Activated CD8-positive, alpha-beta memory T cell treated with anti-CD3 and anti-CD28 coated beads, Interleukin-2, amount 10 ng/mL, durations not matched to agents 7 days and 5 days (primary cell): ENCODE results near the gene LPIN2. TPM values are rescaled to one million over a fixed set of nuclear protein-coding genes. Genes with fewer than 3 reads are reported as not detected.
A peak's percentile ranks its signal among the peaks of the same experiment; 100 is the strongest.

Experiments used
- ATAC-seq: fragments of 150-1000 bp; cut with Tn5 transposase; one replicate; pipeline ENCODE4 v1.10.0; 2021; ENCODE audit warnings: moderate library complexity
- CTCF ChIA-PET: fragments of 350-600 bp; sonication (Branson Sonifier 250); formaldehyde crosslinking; loops from one replicate; lab custom pipeline; 2021; ENCODE audit warnings: antibody characterized with exemption; lab: Charles Lee
- DNase-seq: peaks from one replicate; pipeline ENCODE4 v3.0.0-alpha.2; 2020
- H3K27ac Mint-ChIP-seq: one replicate; pipeline ENCODE4 v1.8.0; 2021; ENCODE audit warnings: mild to moderate bottlenecking, mixed read lengths
- H3K27me3 Mint-ChIP-seq: one replicate; pipeline ENCODE4 v1.8.0; 2021; ENCODE audit warnings: mixed read lengths
- H3K36me3 Mint-ChIP-seq: one replicate; pipeline ENCODE4 v1.8.0; 2021; ENCODE audit warnings: mild to moderate bottlenecking, mixed read lengths
- H3K4me1 Mint-ChIP-seq: one replicate; pipeline ENCODE4 v1.8.0; 2021; ENCODE audit warnings: mixed read lengths
- H3K4me3 Mint-ChIP-seq: one replicate; pipeline ENCODE4 v1.8.0; 2021; ENCODE audit warnings: mild to moderate bottlenecking, moderate library complexity, mixed read lengths
- H3K9me3 Mint-ChIP-seq: one replicate; pipeline ENCODE4 v1.8.0; 2022; ENCODE audit warnings: low read depth, mixed read lengths
- total RNA-seq, 2 experiments: library from RNA; stranded (reverse); gene quantifications; one replicate each; pipeline ENCODE4 v1.2.3, GENCODE V29; 2021

The LPIN2 gene
- total RNA-seq, 2 experiments from 2014 or later: 77.6 to 78.4 TPM

DNA sequence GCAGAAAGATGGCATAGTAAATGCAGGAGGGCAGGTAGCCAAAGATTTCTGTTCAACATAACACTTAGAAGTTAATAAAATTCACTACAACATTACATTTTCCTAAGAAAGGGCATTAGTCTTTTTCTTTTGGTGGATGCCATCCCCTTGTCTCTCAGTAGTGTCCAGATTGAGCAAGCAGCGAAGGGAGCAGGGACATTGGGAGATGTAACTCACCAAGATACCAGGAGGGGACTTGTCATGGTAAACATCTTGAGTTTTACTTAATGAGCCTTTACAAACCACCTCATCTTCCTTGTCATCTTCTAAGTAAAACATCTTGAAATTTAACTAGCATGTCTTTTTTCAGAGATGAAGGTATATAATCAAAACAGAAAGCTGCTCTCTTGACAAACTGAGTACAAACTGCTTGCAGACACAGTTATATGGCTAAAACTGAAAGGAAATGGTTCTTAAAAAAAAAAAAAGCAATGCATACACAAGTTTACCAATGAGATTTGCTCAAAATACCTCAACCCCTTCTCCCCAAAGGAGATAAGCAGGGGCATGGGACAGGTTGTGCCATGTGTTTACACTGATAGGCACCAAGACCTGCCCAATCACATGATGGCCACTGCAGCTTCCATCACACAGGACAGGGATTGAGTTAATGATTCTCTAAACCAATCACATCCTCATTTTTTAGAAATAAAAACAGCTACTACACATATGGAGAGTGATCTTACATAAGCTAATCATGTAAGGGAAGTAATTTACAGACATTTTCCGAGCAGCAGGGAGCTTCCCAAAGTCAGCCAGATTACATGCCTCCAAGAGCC lies 30.3 kb downstream of the LPIN2 start:
- H3K27me3 Mint-ChIP-seq: no peaks in the 10 kb centered on the region
- CTCF ChIA-PET: interaction anchor here (0.9 to 8.4 kb wide), 13 partner anchors 10 to 315 kb away, joined by 3 to 111 read pairs (median 4); no protein-coding TSS in a partner anchor
- peak; percentile 40 for ATAC-seq

DNA sequence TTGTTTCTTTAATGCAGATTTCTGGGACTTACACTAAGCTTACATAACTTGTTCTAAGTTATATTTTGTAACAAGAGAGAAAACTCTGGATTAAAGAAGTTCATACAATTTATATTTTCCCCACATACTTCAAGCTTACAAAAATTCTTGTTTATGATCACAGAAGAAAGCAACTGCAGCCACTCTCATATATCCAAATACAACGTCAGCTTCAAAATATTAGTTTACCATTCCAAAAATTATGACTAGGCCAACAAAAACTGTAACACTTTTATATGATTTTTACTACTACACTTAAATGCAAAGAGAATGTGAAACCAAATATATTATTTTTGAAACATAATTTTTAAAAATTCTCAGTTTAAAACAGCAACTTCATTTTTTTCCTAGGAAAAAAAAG lies 30.9 kb downstream of the LPIN2 start:
- ATAC-seq (no peak), DNase-seq (no peak)
- H3K4me3 Mint-ChIP-seq: peak overlapping the region; percentile 73
- CTCF ChIA-PET: interaction anchor here (0.9 to 8.4 kb wide), 10 partner anchors 10 to 315 kb away, joined by 3 to 111 read pairs (median 6); no protein-coding TSS in a partner anchor
- H3K27ac Mint-ChIP-seq: peak overlapping the region; percentile 91
- no peaks in the 10 kb centered on the region for H3K9me3 Mint-ChIP-seq
- H3K4me1 Mint-ChIP-seq: peaks cover 80% of the 10 kb centered on the region
- no peaks in the 10 kb centered on the region for H3K27me3 Mint-ChIP-seq
- peaks cover 20% of the 10 kb centered on the region for H3K36me3 Mint-ChIP-seq

More for the DNA sequence above, 30.3 kb downstream of the LPIN2 start:
- peak overlapping the region; percentile 91 for H3K27ac Mint-ChIP-seq
- H3K4me3 Mint-ChIP-seq: peak overlapping the region; percentile 73
- H3K4me1 Mint-ChIP-seq: peaks cover 79% of the 10 kb centered on the region
- H3K36me3 Mint-ChIP-seq: peaks cover 18% of the 10 kb centered on the region
- DNase-seq: peak; percentile 55
- H3K9me3 Mint-ChIP-seq: no peaks in the 10 kb centered on the region

DNA sequence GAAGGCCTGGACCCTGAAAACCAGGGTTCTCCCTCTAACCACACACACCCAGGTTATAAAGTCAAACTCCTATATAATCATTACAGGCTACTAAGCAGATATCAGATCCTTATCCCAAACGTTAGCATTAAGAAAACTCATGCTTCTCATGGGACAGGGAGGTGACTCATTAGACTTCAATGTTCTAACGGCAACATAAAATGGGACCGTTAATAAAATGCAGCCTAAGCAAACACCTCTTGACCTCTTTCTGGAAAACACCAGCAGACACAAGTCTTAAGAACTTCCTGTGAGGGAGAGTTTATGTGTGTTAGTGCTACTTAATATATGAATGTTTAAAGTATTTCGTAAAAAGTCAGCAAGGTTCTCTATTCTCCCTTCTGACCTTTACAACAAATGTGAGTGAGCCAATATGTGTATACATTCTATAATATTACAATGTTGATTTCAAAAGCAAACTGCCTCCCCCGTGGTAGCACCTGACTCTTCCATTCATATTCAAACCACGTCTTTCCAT lies 31.7 kb downstream of the LPIN2 start:
- H3K36me3 Mint-ChIP-seq: peaks cover 25% of the 10 kb centered on the region
- H3K27me3 Mint-ChIP-seq: no peaks in the 10 kb centered on the region
- DNase-seq: no peak
- H3K4me3 Mint-ChIP-seq: peak overlapping the region; percentile 73
- CTCF ChIA-PET: interaction anchor here (1.0 to 8.4 kb wide), 15 partner anchors 8 to 316 kb away, joined by 3 to 111 read pairs (median 11); no protein-coding TSS in a partner anchor
- H3K9me3 Mint-ChIP-seq: no peaks in the 10 kb centered on the region
- H3K27ac Mint-ChIP-seq: peak overlapping the region; percentile 91
- ATAC-seq: peak; percentile 8
- H3K4me1 Mint-ChIP-seq: peaks cover 83% of the 10 kb centered on the region

DNA sequence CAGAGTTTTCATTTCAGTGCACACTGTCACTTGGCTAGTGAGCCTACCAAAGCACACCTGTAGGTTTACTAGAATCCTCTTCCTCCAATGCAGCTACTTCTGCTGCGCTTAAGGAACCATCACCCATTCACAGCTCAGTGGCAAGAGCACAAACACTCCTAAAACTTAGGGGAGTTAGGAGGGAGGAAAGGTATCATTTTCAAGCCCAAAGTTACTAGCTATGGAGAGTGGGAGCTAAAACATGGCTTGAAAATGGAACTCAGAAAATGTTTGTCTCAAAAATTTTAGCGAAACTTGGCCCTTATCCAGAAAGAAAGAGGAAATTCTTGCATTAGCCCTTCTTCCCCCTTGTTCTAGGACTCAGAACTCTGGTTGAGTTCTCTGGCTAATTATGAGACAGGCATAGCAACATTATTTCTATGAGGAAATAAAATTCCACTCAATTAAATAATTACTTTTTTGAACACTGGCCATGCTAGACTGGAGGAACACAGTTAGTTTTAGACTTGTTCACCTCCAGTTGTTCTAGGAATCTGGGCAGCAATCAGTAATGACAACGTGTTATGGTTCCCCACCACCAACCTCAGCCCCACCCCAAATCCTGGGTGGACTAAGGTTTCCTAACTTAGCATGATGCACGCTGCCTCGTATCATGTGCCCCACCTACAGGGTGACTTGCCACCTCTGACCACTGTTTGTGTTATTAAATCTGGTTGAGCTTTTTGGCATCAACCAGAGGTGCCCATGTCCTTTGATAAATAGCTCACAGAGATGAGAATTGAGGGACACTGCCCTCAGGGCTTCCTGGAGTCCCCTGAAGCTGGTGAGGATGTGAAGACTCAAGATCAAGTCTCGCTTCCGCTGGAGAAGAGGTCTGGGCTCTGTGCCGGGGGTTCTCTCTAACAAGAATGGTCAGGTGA lies 32.8 kb downstream of the LPIN2 start:
- ATAC-seq (peak; percentile 43), DNase-seq (peak; percentile 65)
- peaks cover 83% of the 10 kb centered on the region for H3K4me1 Mint-ChIP-seq
- CTCF ChIA-PET: interaction anchor here (0.8 to 5.2 kb wide), 15 partner anchors 9 to 266 kb away, joined by 3 to 56 read pairs (median 5); no protein-coding TSS in a partner anchor
- H3K9me3 Mint-ChIP-seq: no peaks in the 10 kb centered on the region
- H3K27me3 Mint-ChIP-seq: no peaks in the 10 kb centered on the region
- H3K4me3 Mint-ChIP-seq: peak overlapping the region; percentile 73
- H3K36me3 Mint-ChIP-seq: peaks cover 33% of the 10 kb centered on the region
- peak overlapping the region; percentile 91 for H3K27ac Mint-ChIP-seq

DNA sequence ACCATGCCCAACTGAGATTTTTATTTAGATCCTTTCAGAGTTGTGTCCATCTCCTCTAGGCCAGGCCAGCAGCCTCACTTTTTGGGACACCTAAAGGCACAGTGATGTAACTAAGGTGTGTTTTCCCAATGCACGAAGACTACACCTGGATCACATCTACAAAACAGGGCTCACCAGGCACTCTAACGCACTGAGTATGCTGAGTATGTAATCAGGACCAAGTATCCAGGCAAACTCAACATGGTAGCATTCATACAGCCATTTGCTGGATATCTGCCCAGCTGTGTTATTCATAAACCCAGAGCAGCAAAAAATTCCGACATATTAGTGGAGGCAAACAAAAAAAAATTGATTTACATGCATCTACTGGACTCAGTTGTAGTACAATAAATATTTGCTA lies 33.8 kb downstream of the LPIN2 start:
- H3K4me3 Mint-ChIP-seq: peak overlapping the region; percentile 73
- ATAC-seq: no peak

DNA sequence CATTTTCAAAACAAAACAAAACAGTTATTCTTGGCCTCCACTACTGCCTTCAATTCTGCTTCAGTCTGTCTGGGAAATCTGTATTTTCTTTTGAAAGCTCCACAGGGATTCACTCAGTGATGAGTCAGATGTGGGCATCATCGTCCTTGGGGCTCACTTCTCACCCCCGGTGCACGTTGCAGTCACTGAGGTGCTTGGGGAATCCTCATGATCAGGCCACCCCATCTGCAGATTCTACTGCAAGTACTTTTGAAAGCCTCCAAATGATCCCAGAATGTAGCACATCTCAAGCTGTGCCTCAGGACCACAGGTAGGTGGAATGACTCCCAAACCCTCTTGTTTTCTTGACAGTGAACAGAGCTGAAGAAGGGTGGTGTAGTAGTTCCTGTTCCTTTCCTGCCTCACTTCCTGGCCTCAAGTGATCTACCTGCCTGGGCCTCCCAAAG lies 34.3 kb downstream of the LPIN2 start:
- Mint-ChIP-seq H3K27ac (peak overlapping the region; percentile 91), H3K9me3 (no peaks in the 10 kb centered on the region), H3K4me3 (peak overlapping the region; percentile 73), H3K4me1 (peaks cover 82% of the 10 kb centered on the region), H3K27me3 (no peaks in the 10 kb centered on the region), H3K36me3 (peaks cover 36% of the 10 kb centered on the region)
- peak; percentile 20 for ATAC-seq
- CTCF ChIA-PET: interaction anchor here (0.8 to 5.2 kb wide), 6 partner anchors 9 to 84 kb away, joined by 3 to 56 read pairs (median 11); no protein-coding TSS in a partner anchor
- peak; percentile 59 for DNase-seq

More for the DNA sequence above, 33.8 kb downstream of the LPIN2 start:
- CTCF ChIA-PET: interaction anchor here (0.8 to 5.2 kb wide), 8 partner anchors 9 to 267 kb away, joined by 3 to 56 read pairs (median 8); no protein-coding TSS in a partner anchor
- no peaks in the 10 kb centered on the region for H3K27me3 Mint-ChIP-seq
- peaks cover 36% of the 10 kb centered on the region for H3K36me3 Mint-ChIP-seq
- peaks cover 82% of the 10 kb centered on the region for H3K4me1 Mint-ChIP-seq
- H3K9me3 Mint-ChIP-seq: no peaks in the 10 kb centered on the region
- no peak for DNase-seq
- peak overlapping the region; percentile 91 for H3K27ac Mint-ChIP-seq

DNA sequence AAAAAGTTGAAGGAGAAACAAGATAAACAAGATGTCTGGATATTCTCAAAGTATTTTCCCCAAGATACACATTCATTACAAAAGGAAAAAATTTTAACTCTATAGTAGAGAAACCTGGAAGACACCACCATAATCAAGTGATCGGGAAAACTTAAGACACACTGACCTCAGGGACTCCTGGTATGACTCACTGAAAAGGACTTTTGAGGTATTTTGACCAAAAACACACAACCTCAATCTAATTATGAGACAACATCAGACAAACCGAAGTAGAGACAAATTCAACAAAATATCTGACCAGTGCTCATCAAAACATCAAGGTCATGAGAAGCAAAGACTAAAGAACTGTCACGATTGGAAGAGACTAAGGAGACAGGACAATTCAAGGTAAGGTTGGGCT lies 34.7 kb downstream of the LPIN2 start:
- CTCF ChIA-PET: interaction anchor here (1.1 to 5.2 kb wide), 4 partner anchors 8 to 85 kb away, joined by 5 to 56 read pairs (median 12); no protein-coding TSS in a partner anchor
- no peak for DNase-seq
- H3K36me3 Mint-ChIP-seq: peaks cover 36% of the 10 kb centered on the region

DNA sequence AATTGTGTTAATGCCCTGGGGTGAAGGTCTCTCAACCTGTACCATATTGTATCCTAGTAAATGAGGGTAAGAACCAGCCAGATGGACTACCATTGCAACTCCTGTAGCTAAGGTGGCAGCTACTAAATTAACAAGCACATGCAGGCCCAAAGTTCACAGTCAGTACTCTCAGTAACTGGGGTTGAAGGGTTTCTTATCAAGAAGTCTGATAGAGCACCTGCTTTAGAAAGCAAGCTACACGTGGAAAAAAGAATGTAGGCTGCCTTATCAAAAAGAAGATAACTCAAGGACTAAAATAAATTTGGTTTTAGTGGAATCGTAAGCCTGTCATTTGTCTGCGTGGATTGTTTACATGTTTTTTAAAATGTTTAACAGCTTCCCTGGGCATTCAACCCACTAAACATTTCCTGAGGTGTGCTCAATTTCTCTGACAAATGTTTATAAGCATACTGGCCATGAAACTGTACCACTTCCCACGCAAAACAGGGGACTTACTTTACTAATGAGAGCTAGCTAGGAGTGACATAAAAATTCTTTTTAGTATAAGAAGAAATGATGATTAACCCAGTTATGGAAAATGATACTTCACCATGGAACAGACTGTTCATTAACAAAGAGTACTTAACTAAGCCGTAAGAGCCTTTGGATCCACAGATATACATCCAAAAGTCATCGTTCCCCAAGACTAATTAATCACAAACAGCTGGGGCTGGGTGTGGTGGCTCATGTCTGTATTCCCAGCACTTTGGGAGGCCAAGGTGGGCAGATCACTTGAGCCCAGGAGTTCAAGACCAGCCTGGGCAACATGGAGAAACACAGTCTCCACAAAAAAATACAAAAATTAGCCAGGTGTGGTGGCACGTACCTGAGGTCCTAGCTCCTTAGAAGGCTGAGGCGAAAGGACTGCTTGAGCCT lies 36.5 kb downstream of the LPIN2 start:
- CTCF ChIA-PET: interaction anchor here (0.8 to 6.4 kb wide), 13 partner anchors 9 to 285 kb away, joined by 3 to 56 read pairs (median 5); partner anchors contain the start of gene MYL12B
- DNase-seq (no peak), ATAC-seq (no peak)
- no peaks in the 10 kb centered on the region for H3K27me3 Mint-ChIP-seq
- peaks cover 90% of the 10 kb centered on the region for H3K4me1 Mint-ChIP-seq
- peaks cover 38% of the 10 kb centered on the region for H3K36me3 Mint-ChIP-seq
- H3K4me3 Mint-ChIP-seq: no peak overlapping the region
- no peaks in the 10 kb centered on the region for H3K9me3 Mint-ChIP-seq
- peak overlapping the region; percentile 63 for H3K27ac Mint-ChIP-seq

More for the DNA sequence above, 34.7 kb downstream of the LPIN2 start:
- Mint-ChIP-seq H3K27ac (peak overlapping the region; percentile 91), H3K9me3 (no peaks in the 10 kb centered on the region), H3K4me1 (peaks cover 82% of the 10 kb centered on the region), H3K27me3 (no peaks in the 10 kb centered on the region), H3K4me3 (peak overlapping the region; percentile 73)
- ATAC-seq: peak; percentile 13

DNA sequence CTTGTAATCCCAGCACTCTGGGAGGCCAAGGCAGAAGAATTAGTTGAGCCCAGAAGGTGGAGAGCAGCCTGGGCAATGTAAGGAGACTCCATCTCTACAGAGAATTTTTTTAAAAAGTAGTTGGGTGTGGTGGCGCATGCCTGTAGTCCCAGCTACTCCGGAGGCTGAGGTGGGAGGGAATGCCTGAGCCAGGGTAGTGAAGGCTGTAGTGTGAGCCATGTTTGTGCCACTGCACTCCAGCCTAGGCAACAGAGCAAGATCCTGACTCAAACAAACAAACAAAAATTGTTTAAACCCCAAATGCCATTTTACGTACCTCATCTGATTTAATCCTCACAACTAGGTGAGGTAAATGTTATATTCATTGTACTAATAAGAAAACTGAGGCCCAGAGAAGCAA lies 38.2 kb downstream of the LPIN2 start:
- Mint-ChIP-seq H3K4me1 (peaks cover 93% of the 10 kb centered on the region), H3K9me3 (no peaks in the 10 kb centered on the region), H3K27me3 (no peaks in the 10 kb centered on the region), H3K27ac (peak overlapping the region; percentile 25), H3K36me3 (peaks cover 44% of the 10 kb centered on the region), H3K4me3 (no peak overlapping the region)
- CTCF ChIA-PET: interaction anchor here (1.1 to 6.4 kb wide), 3 partner anchors 15 to 41 kb away, joined by 3 to 67 read pairs (median 23); no protein-coding TSS in a partner anchor
- no peak for DNase-seq
- ATAC-seq: no peak

DNA sequence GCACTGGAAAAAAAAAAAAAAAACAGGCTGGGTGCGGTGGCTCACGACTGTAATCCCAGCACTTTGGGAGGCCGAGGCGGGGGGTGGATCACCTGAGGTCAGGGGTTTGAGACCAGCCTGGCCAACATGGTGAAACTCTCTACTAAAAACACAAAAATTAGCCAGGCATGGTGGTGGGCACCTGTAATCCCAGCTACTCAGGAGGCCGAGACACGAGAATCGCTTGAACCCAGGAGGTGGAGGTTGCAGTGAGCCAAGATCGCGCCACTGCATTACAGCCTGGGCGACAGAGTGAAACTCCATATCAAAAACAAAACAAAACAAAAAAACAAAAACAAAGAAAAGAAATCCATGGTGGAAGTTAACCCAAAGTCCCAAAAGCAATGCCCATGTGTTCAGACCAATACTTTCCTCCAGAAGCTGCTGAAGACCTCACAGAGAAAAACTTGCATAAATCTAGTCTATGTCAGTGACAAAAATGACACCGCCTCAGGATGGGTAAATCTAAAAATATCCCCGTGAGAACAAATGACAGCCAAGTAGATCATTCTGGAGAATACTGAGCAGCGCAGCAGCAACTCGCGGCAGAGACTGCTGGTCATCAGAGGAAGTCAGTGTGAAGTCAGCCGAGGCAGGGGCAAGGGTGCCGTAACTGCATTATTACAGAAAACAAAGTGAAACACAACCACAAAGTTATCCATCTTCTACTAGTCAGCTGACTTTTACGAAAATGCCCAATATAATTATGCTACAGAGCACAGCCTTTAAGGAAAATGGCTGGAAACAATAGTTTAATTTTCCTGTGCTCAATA lies 41.0 kb downstream of the LPIN2 start:
- H3K4me1 Mint-ChIP-seq: peaks cover 92% of the 10 kb centered on the region
- H3K36me3 Mint-ChIP-seq: peaks cover 29% of the 10 kb centered on the region
- ATAC-seq (peak; percentile 77), DNase-seq (peak; percentile 91)
- peak overlapping the region; percentile 77 for H3K4me3 Mint-ChIP-seq
- CTCF ChIA-PET: interaction anchor here (1.2 to 6.4 kb wide), 8 partner anchors 9 to 274 kb away, joined by 4 to 67 read pairs (median 8); no protein-coding TSS in a partner anchor
- H3K27ac Mint-ChIP-seq: peak overlapping the region; percentile 98
- H3K9me3 Mint-ChIP-seq: no peaks in the 10 kb centered on the region
- no peaks in the 10 kb centered on the region for H3K27me3 Mint-ChIP-seq
